Astrocyte of the hippocampus (primary cell): Measurements from ENCODE around the gene SERPINA6.
"Not testable (repeated sequence)": the region's sequence is repeated elsewhere in the genome, so short reads cannot be mapped to it uniquely, and the experiment has no call there.

ENCODE experiments used
- DNase-seq: peaks from one replicate; pipeline ENCODE4 v3.0.0; 2011; ENCODE audit warnings: low read depth, low spot score

Gene SERPINA6

GRCh38 chr14:94354638-94355185 lies 31.6 kb upstream of the SERPINA6 start:
- DNase-seq, result no peak

DNA sequence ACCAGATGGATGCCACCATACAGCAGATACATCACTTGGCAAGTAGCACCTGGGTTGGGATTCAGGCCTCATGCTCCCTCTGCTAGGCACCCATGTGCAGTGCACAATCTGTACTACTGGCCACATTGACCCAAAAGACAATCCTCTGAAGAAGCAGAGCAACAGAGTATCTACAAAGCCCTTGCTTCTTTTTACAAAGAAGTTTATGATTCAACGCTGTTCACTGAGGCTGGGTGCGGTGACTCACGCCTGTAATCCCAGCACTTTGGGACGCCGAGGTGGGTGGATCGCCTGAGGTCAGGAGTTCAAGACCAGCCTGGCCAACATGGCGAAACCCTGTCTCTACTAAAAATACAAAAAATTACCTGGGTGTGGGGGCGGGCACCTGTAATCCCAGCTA lies 31.1 kb upstream of the SERPINA6 start:
- not testable (repeated sequence) for DNase-seq

DNA sequence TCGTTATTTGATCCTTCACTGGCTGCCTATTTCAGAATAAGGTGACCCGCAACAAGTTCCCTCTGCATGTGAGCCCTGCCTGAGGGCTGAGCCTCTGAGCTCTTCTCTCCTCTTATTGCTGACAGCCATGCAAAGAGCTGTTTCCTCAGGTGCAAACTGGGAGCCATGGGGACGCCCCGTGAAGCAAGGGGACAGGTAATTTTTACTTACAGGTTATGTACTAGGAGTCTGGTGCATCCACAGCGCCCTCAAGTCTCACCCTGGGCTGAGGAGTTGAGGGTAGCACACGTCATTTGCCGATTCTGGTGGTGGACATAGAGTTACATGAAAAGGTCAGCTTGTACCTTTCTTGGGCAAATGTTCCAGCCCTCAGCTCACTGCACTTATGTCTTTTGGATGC lies 26.1 kb upstream of the SERPINA6 start:
- no peak for DNase-seq

- DNase-seq, result no peak
Observed at GRCh38 chr14:94348836-94349235, 25.7 kb upstream of the SERPINA6 start.

- DNase-seq, result no peak
Observed at GRCh38 chr14:94346841-94347240, 23.7 kb upstream of the SERPINA6 start.

DNA sequence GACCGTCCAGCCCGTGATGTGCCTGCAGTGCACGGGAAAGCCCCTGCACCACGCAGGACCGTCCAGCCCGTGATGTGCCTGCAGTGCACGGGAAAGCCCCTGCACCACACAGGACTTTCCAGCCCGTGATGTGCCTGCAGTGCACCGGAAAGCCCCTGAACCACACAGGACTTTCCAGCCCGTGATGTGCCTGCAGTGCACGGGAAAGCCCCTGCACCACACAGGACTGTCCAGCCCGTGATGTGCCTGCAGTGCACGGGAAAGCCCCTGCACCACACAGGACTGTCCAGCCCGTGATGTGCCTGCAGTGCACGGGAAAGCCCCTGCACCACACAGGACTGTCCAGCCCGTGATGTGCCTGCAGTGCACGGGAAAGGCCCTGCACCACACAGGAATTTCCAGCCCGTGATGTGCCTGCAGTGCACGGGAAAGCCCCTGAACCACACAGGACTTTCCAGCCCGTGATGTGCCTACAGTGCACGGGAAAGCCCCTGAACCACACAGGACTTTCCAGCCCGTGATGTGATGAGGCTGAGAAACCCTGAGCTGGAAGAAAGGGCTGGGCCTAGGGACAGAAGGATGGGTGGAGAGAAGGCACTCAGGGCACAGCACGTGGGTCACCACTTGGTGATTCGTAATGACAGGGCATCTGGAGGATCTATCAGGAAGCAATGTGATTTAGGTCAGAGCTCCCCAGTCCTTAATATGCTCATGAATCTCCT lies 23.1 kb upstream of the SERPINA6 start:
- peak; percentile 12 for DNase-seq

DNA sequence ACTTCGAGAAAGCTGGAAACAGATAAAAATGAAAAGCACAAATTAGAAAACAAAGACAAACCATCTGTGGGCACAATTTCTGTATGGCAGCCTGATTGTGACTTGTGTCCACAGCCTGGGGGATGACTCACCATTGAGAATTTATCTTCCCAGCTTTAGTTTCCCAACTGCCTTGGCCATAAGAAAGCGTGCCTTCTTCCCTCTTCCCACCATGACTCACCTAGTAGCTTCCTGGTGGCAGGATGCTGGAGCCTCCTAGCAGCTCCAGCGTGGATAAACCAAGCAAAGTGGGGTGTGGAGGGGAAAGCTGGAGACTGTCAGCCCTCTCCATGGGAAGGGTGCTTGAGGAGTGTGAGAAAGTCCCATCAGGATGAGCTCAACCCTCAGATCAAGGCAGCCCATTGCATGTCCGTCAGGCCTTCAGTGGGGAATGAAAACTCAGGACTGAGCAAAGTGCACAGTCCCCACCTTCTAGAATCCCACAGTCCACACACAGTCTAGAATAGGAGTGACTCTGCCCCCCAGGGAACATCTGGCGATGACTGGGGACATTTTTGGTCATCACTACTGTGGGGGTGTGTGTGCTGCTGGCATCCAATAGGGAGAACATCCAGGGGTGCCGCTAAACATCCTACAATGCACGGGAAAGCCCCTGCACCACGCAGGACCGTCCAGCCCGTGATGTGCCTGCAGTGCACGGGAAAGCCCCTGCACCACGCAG lies 22.4 kb upstream of the SERPINA6 start:
- peak; percentile 76 for DNase-seq

DNA sequence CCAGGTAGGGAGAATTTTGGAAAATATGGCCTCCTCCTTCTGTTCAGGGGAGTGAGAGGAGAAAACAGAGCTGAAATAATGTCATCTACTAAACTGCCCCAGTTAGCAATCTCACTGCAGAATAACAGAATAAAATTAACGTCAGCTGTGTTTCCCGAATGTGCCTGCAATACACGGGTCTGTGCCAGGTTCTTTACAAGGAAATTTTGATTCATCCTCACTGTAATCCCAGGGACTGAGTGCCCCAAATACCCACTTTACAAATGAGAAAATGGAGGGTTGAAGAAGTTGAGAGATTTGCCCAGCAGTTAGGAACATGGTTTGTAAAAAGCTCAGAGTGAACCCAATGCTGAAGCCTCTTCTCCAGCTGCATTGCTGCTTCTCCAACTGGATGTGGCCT lies 21.3 kb upstream of the SERPINA6 start:
- no peak for DNase-seq

- DNase-seq, result no peak
Observed at GRCh38 chr14:94343238-94344005, 20.3 kb upstream of the SERPINA6 start.

DNA sequence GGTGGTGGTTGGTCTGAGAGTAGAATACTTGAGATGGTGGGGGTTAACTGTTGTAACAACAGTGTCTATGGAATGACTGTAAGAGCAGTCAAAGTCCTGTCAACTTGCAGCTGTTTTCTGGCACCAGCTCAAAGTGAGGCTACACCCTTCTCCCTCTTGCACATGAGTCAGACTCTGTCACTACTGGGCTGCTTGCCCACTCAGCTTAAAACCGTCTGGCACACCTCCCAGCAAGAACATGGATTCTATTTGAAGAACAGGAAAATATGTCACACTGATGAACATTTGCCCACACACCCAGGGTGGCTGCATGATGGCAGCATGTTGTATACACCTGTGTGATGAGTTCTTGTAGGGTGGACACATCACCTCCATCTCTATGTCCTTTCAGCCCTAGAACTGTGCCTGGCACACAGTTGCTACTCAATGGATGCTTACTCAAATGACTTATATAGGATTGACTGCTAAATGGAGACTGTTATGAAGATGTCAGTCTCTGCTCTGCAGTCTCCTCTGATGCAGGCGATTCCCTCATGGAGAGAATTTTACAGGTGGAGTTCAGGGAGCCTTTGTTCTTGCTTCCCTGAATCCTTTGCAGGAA lies 19.3 kb upstream of the SERPINA6 start:
- DNase-seq, result peak; percentile 98

- peak; percentile 58 for DNase-seq
Observed at GRCh38 chr14:94341656-94342333, 18.7 kb upstream of the SERPINA6 start.

- no peak for DNase-seq
Observed at GRCh38 chr14:94340533-94340932, 17.4 kb upstream of the SERPINA6 start.

DNA sequence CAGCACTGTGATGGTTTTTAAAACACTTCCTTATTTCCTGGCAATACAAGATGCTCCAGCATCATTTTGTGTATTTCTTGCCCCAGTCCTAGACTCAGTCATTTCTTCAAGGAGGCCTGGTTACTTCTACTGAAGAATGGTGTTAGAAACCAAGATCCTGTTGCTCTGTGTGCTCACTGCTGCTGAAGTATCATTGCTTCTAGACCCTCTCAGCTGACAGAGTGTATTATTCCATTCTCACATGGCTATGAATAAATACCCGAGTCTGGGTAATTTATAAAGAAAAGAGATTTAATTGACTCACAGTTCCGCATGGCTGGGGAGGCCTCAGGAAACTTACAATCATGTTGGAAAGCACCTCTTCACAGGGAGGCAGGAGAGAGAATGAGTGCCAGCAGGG lies 14.9 kb upstream of the SERPINA6 start:
- no peak for DNase-seq

- DNase-seq, result peak; percentile 15
Observed at GRCh38 chr14:94337274-94337673, 14.1 kb upstream of the SERPINA6 start.

GRCh38 chr14:94334872-94335271 lies 11.7 kb upstream of the SERPINA6 start:
- peak; percentile 26 for DNase-seq

GRCh38 chr14:94332587-94332986 lies 9.5 kb upstream of the SERPINA6 start:
- no peak for DNase-seq

GRCh38 chr14:94332063-94332583 lies 9.0 kb upstream of the SERPINA6 start:
- DNase-seq, result no peak

DNA sequence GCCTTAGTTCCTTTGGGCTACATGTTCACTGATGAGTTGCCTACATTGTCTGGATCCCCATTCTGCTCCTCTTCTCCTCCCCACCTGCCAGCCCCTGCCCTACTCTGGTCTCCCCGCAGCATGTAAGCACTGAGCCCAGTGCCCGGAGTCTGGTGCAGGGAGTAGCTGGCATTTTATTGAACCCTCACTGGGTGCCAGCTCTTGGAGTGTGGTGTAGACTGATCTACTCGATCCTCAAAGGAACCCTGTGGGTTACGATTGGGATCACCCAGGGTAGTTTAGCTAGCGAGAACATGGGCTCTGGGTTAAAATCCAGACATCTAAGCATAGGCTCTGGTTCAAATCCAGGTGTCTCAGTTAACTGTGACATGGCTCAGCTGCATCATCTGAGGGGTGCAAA lies 8.3 kb upstream of the SERPINA6 start:
- DNase-seq, result no peak

GRCh38 chr14:94330857-94331256 lies 7.7 kb upstream of the SERPINA6 start:
- no peak for DNase-seq

GRCh38 chr14:94330432-94330831 lies 7.3 kb upstream of the SERPINA6 start:
- no peak for DNase-seq

- no peak for DNase-seq
Observed at GRCh38 chr14:94329857-94330256, 6.7 kb upstream of the SERPINA6 start.
